Body of pancreas (tissue), 4 donors: ENCODE results near the gene CENPU. TPM values are rescaled to one million over a fixed set of nuclear protein-coding genes. Genes with fewer than 3 reads are reported as not detected.

ENCODE experiments used
- ATAC-seq: fragments of 150-250 bp; one replicate; pipeline ENCODE4 v1.9.1; 2016
- DNase-seq, 4 donors: peaks; one replicate each; pipeline ENCODE4 v3.0.0-alpha.2; 2019
- H3K27ac ChIP-seq, 4 donors: fragments of 200-600 bp; sonication (generic); 1 replicate in 3 of 4; 2 replicates in 1 of 4; pipeline versions ENCODE4 v1.5.1 to v1.6.1; 2016 to 2019; ENCODE audit warnings: mild to moderate bottlenecking in 1 of 4, mixed read lengths in 1 of 4, moderate library complexity in 1 of 4
- H3K27me3 ChIP-seq, 2 donors: fragments of 200-600 bp; sonication (generic); one replicate each; pipeline ENCODE4 v1.6.0; 2016; ENCODE audit warnings: mild to moderate bottlenecking in 1 of 2
- H3K36me3 ChIP-seq, 2 donors: fragments of 200-600 bp; sonication (generic); replicated peaks in 1 of 2; 2 replicates each; pipeline ENCODE4 v1.5.1; 2016; ENCODE audit warnings: low read depth in 2 of 2; ENCODE audit not compliant: insufficient read depth in 1 of 2
- H3K4me1 ChIP-seq: fragments of 200-600 bp; sonication (generic); one replicate; pipeline ENCODE4 v1.6.0; 2016
- H3K4me3 ChIP-seq, 2 donors: fragments of 200-600 bp; sonication (generic); 1 replicate in 1 of 2; 2 replicates in 1 of 2; pipeline ENCODE4 v1.5.1; 2016 to 2019
- H3K9me3 ChIP-seq, 3 donors: fragments of 200-600 bp; sonication (generic); 1 replicate in 2 of 3; 2 replicates in 1 of 3; pipeline ENCODE4 v1.5.1; 2016
- CTCF ChIP-seq, 7 experiments: fragments of 450-650 bp in 4 of 7; fragments of 200-600 bp in 3 of 7; sonication (generic) in 3 of 7; IDR thresholded peaks; one replicate each; pipeline ENCODE4 v1.5.1; 2016 to 2019; ENCODE audit warnings: antibody characterized with exemption in 7 of 7
- POLR2A ChIP-seq, 3 donors: fragments of 450-650 bp; IDR thresholded peaks; one replicate each; pipeline ENCODE4 v1.6.1; 2016; ENCODE audit warnings: antibody characterized with exemption in 3 of 3, mild to moderate bottlenecking in 2 of 3
- WGBS, 2 donors: methylation state at CpG; one replicate each; pipeline ENCODE4 v1.1.5; 2017; 5-methylcytosine and 5-hydroxymethylcytosine counted together
- intact Hi-C: fragments of 100-400 bp; cut with DNase I; formaldehyde crosslinking; loops from one replicate; pipeline ENCODE4 v1.15.1; 2023
- total RNA-seq, 2 donors: library from RNA; depleted of rRNA; stranded (reverse); fragments of >200 nt; gene quantifications; one replicate each; pipeline ENCODE4 v1.1.0, GENCODE V29; 2016

The CENPU gene
- total RNA-seq, 2 donors from 2014 or later = 2.1 to 2.3 TPM

GRCh38 chr4:184697956-184698355, 35.9 kb downstream of the CENPU start:
- 81 to 92% methylated on average over 3 of the region's 3 CpGs for WGBS, 2 donors

GRCh38 chr4:184695178-184695896, 38.6 kb downstream of the CENPU start:
- Histone ChIP-seq H3K9me3 (no peaks in the 10 kb centered on the region), H3K4me3 (no peak overlapping the region), H3K4me1 (no peaks in the 10 kb centered on the region), H3K27ac (no peak overlapping the region), H3K27me3 (no peaks in the 10 kb centered on the region), H3K36me3 (peaks cover 0 to 4% of the 10 kb centered on the region in 2 donors)
- no peak for TF ChIP-seq CTCF (IDR thresholded peaks at IDR 0.05)
- TF ChIP-seq POLR2A (IDR thresholded peaks at IDR 0.05) = no peak
- no peak for DNase-seq
- ATAC-seq = no peak
- 74 to 83% methylated on average over 3 of the region's 3 CpGs for WGBS, 2 donors
- intact Hi-C loops = no loop called here

More at GRCh38 chr4:184697956-184698355, 35.9 kb downstream of the CENPU start:
- Histone ChIP-seq H3K4me1 (no peaks in the 10 kb centered on the region), H3K27me3 (no peaks in the 10 kb centered on the region), H3K9me3 (no peaks in the 10 kb centered on the region), H3K4me3 (no peak overlapping the region), H3K27ac (no peak overlapping the region), H3K36me3 (peaks cover 0 to 4% of the 10 kb centered on the region in 2 donors)
- DNase-seq = no peak
- TF ChIP-seq POLR2A (IDR thresholded peaks at IDR 0.05) (no peak), CTCF (IDR thresholded peaks at IDR 0.05) (no peak)
- ATAC-seq = no peak
- intact Hi-C loops = no loop called here

GRCh38 chr4:184694412-184694956, 39.4 kb downstream of the CENPU start:
- TF ChIP-seq POLR2A (IDR thresholded peaks at IDR 0.05) (no peak), CTCF (IDR thresholded peaks at IDR 0.05) (no peak)
- no peaks in the 10 kb centered on the region for H3K9me3 ChIP-seq
- no peaks in the 10 kb centered on the region for H3K27me3 ChIP-seq
- peaks cover 0 to 4% of the 10 kb centered on the region in 2 donors for H3K36me3 ChIP-seq
- no peak overlapping the region for H3K27ac ChIP-seq
- ATAC-seq (no peak), DNase-seq (no peak)
- intact Hi-C loops = no loop called here
- no peak overlapping the region for H3K4me3 ChIP-seq
- H3K4me1 ChIP-seq = no peaks in the 10 kb centered on the region

- Histone ChIP-seq H3K9me3 (no peaks in the 10 kb centered on the region), H3K36me3 (peaks cover 0 to 4% of the 10 kb centered on the region in 2 donors), H3K27me3 (no peaks in the 10 kb centered on the region), H3K4me3 (no peak overlapping the region), H3K4me1 (no peaks in the 10 kb centered on the region), H3K27ac (no peak overlapping the region)
- 86 to 95% methylated on average over 5 of the region's 5 CpGs for WGBS, 2 donors
- TF ChIP-seq POLR2A (IDR thresholded peaks at IDR 0.05) (no peak), CTCF (IDR thresholded peaks at IDR 0.05) (no peak)
- ATAC-seq = no peak
- DNase-seq = no peak
- intact Hi-C loops = no loop called here
Observed at GRCh38 chr4:184693056-184693455, 40.8 kb downstream of the CENPU start.

GRCh38 chr4:184689681-184690080, 44.2 kb downstream of the CENPU start:
- TF ChIP-seq CTCF (IDR thresholded peaks at IDR 0.05) (no peak), POLR2A (IDR thresholded peaks at IDR 0.05) (no peak)
- DNase-seq (no peak), ATAC-seq (no peak)
- intact Hi-C loops = no loop called here
- no peaks in the 10 kb centered on the region for H3K4me1 ChIP-seq
- 58 to 75% methylated on average over 5 of the region's 5 CpGs for WGBS, 2 donors
- no peak overlapping the region for H3K27ac ChIP-seq
- peaks cover 0 to 4% of the 10 kb centered on the region in 2 donors for H3K36me3 ChIP-seq
- no peak overlapping the region for H3K4me3 ChIP-seq
- no peaks in the 10 kb centered on the region for H3K27me3 ChIP-seq
- no peaks in the 10 kb centered on the region for H3K9me3 ChIP-seq
